ENCODE measurements around the gene PNMA8B.

DNA sequence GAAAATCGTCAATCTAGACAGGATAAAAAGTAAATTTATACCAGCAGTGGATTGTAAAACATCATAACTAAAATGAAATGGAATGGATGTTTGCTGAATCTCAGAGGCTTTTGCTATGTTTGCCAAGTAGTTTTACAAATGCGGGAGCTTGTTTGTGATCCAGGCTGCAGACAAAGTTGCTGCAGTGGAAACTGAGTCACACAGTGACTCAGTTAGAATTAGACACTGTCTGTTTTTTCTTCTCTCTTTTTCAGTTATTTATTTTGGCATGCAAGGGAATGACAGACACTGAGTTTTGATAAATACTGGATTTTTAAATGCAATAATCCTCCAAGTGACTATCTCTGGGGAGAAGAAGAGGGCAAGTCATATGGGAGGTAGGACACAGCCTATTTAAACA is 19.7 kb downstream of the PNMA8B start:
- TF ChIP-seq, protein P1, sequence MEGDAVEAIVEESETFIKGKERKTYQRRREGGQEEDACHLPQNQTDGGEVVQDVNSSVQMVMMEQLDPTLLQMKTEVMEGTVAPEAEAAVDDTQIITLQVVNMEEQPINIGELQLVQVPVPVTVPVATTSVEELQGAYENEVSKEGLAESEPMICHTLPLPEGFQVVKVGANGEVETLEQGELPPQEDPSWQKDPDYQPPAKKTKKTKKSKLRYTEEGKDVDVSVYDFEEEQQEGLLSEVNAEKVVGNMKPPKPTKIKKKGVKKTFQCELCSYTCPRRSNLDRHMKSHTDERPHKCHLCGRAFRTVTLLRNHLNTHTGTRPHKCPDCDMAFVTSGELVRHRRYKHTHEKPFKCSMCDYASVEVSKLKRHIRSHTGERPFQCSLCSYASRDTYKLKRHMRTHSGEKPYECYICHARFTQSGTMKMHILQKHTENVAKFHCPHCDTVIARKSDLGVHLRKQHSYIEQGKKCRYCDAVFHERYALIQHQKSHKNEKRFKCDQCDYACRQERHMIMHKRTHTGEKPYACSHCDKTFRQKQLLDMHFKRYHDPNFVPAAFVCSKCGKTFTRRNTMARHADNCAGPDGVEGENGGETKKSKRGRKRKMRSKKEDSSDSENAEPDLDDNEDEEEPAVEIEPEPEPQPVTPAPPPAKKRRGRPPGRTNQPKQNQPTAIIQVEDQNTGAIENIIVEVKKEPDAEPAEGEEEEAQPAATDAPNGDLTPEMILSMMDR (IDR thresholded peaks at IDR 0.05): no peak
- no peak for TF ChIP-seq SIN3A (IDR thresholded peaks at IDR 0.05; ENCODE audit: borderline replicate concordance, insufficient read depth, low read depth, low read length)

Measured in Panc1 (cell line).